GM18909 (cell line): ENCODE data around the gene FAN1.
A peak's percentile ranks its signal among the peaks of the same experiment; 100 is the strongest.
"Not testable (repeated sequence)": the region's sequence is repeated elsewhere in the genome, so short reads cannot be mapped to it uniquely, and the experiment has no call there.

ENCODE experiments used
- ATAC-seq: cut with Tn5 transposase; IDR thresholded peaks from one replicate; pipeline ENCODE4 v1.9.1; 2021; ENCODE audit warnings: mild to moderate bottlenecking; ENCODE audit not compliant: unreplicated experiment, poor library complexity

Gene FAN1

DNA sequence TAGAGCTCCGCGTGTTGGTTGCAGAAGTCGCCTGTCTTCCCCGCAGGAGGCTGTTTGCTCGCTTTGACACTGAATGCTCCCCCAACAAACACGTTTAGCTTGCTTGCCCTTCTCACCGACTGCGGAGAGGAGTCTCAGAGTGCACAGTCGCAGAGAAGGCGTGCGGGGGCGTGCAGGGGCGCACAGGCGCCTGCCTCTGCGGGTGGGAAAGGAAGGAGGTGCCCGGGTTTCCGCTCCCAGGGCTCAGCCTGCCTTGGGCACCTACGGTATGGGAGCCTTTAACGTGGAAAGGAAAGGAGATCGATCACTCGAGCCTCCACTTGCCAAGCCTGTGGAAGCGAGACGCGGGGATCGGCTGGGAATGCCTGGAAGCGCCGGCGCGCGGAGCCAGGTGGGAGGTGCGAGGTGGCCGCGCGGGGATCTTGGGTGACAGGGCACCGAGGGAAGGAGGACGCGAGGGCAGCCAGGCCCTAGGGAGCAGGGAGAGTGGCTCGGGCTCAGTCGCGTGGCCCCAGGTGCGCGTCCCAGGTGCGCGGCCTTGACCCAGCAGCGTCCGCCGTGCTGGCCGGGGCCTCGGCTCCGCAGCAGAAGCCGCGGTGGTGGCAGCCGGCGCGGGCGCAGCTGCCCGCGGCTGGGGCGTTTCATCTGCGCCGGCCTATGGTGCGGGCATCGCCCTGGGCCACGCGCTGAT lies at the start of gene FAN1:
TSS of gene FAN1 (plus strand) at position 419 of the 691 bp plus-strand sequence. CDS start 749 bp downstream, outside the sequence.
- peak; percentile 91 for ATAC-seq

DNA sequence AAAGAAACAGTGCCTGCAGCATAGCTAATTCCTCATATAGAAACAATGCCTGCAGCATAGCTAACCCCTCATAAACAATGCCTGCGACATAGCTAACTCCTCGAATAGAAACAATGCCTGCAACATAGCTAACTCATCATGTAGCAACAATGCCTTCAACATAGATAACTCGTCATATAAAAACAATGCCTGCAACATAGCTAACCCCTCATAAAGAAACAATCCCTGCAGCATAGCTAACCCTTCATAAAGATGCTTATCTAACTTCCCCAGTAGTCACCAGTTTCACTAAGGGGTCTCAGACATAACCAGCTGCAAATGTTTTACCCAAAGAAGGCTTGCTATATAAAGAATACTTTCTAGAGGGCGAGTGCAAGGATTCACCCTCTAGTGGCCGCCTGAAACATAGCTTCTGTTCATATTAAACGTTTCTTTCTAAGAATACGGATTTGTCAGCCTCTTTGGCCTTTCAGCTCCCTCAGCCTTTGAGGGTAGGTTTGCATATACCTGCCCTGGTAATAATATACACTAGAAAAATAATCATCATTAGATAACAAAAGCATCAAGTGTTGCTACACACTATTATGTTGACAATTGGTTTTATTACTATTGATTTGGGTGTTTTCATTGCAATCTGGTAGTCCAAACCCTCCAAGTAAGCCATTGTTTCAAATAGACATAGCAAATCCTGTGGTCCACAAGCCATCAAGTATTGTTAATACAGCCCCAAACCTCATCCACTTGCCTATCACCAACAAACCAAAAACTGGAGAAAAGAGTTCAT lies 44.4 kb upstream of the FAN1 start:
- ATAC-seq: no peak

DNA sequence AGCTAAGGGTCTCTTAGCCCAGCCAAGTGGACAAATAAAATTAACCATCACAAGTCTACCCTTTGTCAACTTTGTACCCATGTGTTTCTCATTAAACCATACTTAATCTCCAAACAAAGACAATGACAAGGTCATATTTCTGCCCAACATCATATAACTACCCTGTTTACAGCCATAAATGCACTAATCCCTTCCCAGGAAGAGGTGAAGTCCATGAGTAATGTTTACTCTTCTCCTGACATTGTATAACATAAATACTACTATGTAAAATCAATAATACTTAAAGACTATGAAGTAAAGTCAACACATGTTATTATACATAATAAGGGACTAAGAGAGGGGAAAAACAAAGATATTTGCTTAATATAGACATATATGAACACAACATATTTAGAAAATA lies 38.5 kb upstream of the FAN1 start:
- no peak for ATAC-seq

DNA sequence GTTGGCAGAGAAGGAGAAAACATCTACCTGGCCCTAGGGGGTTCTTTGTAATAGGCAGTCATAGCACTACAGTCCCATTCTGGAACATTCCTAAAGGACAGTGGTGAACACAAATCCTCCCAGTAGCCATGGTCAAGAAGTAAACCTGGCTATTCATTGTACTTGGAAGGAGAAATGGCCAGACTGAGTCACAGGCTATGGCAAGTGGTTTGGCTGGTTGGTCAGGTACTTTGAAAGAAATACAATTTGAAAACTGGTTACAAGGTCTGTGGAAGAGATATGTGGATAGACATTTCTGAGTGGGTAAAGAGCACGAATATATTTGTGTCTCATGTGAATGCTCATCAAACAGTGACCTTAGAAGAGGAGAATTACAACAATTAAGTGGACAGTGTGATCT lies 33.0 kb upstream of the FAN1 start:
- no peak for ATAC-seq

DNA sequence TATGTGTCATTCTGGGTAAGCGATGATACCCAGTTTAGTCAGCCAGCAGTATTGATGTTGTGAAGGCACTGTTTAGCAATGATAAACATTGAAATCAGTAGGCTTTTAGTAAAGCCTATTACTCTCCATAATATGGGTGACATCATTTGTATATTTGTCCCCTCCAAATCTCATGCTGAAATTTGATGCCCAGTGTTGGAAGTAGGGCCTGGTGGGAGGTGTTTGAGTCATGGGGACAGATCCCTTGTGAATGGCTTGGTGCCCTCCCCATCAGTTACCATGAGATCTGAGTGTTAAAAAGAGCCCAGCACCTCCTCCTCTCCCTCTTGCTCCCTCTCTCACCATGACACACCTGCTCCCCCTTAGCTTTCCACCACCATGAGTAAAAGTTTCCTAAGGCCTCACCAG lies 31.4 kb upstream of the FAN1 start:
- no peak for ATAC-seq

DNA sequence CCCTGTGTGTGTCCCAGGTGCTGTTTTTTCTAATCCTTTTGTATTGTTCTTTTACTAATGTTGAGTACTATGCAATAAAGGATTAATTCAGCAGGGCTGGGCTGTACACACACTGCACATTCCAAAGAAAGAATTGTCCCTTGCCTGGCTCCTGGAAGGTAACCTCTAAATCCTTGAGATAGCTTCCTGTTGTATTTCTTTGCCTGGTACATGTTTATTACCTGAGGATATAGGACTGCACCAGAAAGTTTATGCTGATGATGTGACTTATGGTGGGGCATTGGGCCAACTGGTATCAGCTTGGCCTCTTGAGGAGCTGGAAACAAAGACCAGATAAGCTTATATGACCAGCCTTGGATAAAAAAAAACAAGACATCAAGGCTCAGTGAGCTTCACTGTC lies 26.6 kb upstream of the FAN1 start:
- no peak for ATAC-seq

DNA sequence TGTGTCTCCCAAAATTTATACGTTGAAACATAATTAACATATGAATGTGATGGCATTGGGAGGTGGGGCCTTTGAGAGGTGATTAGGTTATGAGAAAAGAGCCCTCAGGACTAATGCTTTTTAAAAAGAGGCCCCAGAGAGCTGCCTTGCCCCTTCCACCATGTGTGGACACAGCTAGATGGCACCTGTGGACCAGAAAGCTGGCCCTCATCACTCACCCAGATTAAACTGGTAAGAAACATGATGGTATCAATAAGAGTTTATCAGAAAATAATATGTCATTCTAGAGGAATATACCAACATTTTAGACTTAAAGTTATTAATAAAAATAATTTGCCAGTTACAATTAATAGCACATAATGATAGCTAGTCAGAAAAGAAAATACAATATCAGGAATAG lies 25.2 kb upstream of the FAN1 start:
- no peak for ATAC-seq

DNA sequence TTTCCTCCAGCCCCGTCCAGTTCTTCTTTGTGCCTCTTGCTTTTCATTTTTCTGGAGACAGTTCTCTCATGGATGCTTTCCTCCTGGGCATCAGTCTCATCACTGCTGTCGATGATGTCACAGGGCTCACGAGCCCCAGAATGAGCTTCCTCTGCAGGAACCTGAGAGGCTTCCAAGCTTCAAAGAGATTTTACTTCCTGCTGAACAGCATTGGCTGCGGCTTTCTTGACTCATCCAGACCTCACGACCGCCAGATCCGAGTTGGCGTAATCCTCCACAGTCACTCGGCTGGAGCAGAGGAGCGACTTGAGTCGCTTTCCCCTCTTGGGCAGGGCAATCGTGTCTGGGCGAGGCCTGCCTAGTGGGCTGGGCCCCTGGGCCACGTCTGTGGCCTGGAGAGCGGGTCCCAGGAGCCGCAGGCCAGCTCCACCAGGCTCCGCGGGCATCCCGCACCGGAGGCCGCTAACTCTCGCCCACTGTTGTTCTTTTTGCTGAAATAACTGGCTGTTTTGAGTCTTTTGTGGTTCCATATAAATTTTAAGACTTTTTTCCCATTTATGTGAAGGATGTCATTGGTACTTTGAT lies 20.8 kb upstream of the FAN1 start:
- ATAC-seq: no peak

DNA sequence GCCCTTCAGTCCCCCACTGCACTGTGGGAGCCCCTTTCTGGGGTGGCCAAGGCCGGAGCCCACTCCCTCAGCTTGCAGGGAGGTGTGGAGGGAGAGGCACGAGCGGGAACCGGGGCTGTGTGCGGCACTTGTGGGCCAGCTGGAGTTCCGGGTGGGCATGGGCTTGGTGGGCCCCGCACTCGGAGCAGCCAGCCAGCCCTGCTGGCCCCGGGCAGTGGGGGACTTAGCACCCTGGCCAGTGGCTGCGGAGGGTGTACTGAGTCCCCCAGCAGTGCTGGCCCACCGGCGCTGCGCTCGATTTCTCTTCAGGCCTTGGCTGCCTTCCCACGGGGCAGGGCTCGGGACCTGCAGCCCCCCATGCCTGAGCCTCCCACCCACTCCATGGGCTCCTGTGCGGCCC lies 20.0 kb upstream of the FAN1 start:
- ATAC-seq: not testable (repeated sequence)

DNA sequence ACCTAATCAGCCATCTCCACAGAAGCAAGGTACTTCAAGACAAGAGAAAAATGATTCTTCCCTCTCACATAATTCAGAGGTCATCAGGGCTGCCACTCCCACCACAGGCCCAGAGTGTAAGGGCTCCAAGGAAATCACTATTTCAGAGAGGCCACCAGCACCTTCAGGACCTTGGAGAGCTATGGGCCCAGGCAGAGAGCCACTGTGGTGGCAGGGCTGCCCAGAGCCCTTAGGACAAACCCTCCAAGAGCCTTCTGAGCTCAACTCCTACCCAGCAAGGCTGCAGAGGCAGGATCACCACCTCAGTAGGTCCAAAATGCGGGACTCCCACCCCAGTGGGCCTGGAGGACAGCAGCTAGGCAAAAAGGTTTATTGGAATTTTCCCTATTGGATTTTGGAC lies 17.9 kb upstream of the FAN1 start:
- ATAC-seq: no peak

DNA sequence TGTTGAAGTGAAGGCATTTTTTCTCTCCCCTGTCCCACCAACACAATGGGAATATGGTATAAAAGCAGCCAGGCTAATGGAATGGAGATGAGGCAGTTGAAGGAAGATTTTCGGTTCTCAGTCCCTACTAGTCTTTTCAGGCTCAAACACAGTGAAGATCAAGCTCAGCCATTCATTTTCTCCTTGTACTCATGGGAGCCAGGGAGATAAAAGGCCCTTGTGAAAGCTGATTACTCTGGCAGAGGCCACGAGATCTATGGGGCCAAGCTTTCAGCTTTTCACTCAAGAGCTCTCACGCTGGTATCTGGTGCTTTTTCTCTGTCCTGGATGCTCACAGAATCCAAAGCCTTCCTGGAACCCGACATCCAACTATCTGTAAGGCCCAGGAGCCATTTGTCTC lies 14.5 kb upstream of the FAN1 start:
- no peak for ATAC-seq

DNA sequence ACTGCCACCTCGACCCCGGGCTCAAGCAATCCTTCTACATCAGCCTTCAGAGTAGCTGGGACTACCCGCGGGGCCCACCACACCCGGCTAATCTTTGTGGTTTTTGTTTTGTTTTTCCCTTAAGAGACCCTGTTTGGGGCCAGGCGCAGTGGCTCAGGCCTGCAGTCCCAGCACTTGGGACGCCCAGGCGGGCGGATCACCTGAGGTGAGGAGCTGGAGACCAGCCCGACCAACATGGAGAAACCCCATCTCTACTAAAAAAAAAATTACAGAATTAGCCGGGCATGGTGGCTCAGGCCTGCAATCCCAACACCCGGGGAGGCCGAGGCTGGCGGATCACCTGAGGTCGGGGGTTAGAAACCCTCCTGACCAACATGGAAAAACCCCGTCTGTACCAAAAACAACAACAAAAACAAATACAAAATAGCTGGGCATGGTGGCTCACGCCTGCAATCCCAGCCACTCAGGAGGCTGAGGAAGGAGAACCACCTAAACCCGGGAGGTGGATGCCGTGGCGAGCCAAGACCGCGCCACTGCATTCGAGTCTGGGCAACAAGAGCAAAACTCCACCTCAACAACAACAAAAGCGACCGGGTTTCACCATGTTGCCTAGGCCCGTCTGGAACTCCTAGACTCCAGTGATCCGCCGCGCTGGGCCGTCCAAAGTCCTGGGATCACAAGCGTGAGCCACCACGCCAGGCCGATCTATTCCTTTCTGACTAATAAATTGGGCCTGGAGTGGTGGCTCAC lies 8.1 kb upstream of the FAN1 start:
- no peak for ATAC-seq

DNA sequence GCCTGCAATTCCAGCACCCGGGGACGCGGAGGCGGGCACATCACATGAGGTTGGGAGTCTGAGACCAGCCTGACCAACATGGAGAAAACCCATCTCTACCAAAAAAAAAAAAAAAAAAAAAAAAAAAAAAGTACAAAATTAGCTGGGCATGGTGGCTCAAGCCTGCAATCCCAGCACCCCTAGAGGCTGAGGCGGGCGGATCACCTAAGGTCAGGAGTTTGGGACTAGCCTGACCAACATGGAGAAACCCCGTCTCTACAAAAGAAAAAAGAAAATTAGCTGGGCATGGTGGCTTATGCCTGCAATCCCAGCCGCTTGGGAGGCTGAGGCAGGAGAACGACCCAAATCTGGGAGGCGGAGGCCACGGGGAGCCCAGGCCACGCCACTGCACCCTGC lies 7.5 kb upstream of the FAN1 start:
- no peak for ATAC-seq

DNA sequence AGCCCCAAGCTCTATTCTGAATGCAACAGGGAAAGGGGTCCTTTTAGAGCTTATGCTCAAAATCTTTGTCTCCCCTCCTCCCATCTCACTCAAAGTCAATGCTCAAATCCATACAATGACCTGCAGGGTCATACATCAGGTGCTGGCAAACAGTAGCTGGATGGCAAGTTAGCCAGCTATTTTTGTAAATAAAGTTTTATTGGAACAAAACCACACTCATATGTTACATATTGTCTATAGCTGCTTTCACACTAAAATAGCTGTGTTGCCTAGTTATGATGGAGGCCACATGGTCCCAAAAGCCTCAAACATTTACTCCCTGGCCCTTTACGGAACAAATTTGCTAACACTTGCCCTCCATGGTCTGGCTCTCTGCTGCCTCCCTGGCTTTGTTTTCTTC lies 1.8 kb upstream of the FAN1 start:
- ATAC-seq: no peak

DNA sequence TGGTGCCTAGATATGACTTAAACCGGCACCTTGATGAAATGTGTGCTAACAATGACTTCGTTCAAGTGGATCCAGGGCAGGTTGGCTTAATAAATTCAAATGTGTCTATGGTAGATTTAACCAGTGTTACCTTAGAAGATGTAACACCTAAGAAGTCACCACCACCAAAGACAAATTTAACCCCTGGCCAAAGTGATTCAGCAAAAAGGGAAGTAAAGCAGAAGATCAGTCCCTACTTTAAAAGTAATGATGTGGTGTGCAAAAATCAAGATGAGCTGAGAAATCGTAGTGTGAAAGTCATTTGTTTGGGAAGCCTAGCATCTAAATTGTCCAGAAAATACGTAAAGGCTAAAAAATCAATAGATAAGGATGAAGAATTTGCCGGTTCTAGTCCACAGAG lies 1.1 kb downstream of the FAN1 start:
- ATAC-seq: no peak

DNA sequence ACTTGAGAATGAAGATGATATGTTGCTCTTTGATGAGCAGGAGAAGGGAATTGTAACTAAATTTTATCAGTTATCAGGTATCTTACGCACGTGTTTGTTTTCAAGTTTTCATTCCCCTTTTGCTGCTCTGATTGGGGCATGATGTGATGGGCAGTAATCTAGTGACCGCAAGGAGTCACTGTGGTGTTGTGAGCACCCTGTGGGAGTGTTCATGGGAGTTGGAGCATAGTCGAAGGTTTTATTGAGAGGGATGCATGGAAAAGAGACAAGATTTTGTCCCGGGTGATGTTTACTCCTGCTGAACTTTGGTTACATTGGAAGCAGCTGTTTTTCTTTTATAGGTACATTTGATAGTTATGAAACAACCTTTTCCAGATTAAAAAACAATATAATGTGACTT lies 2.1 kb downstream of the FAN1 start:
- ATAC-seq: no peak

DNA sequence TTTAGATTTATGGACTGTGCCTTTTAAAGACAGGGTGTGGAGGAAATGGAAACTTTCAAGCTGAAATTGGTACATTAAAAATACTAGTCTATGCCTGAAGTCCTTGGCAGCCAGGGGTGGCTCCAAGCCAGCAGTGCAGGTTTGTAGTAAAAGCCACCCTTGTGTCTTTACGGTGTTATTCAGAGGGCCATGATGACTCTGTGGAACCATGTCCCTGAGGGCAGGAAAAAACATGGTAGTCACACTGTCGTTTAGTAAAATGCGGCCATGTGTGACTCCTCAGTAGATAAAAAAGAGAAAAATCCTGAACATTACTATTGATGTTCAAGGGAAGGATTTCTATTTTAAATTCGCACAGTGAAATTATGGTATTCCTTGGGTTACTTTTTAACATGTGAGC lies 2.7 kb downstream of the FAN1 start:
- ATAC-seq: no peak

DNA sequence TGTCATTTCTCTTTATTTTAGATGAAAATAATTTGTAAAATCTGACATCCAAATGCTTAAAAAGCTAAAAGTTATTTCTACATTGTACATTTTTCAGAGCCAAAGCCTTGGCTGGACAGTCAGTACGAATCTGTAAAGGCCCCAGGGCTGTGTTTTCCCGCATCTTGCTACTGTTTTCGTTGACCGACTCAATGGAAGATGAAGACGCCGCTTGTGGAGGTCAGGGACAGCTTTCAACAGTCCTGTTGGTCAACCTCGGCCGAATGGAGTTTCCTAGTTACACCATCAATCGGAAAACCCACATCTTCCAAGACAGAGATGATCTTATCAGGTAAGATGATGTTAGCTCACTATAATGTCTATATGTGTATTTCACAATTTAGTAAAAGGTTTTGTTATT lies 10.0 kb downstream of the FAN1 start:
- no peak for ATAC-seq

DNA sequence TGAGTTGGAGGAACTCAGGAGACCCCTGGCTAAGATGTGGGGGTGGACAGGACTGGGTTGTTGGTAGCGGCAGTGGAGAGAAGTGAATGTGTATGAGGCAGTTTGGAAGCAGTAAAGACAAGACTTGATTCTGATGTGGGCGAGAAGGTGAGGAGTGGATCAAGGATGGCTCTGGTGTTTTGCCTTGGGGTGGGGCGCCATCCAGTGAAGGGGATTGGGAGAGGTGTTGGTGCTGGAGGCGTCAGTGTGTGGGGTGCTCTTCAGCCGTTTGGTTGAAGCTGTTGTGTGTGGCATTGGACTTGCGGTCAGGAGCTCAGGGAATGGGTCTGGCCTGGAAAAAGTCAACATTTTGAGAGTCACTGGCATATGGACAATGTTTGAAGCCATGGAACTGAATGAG lies 13.3 kb downstream of the FAN1 start:
- ATAC-seq: no peak

DNA sequence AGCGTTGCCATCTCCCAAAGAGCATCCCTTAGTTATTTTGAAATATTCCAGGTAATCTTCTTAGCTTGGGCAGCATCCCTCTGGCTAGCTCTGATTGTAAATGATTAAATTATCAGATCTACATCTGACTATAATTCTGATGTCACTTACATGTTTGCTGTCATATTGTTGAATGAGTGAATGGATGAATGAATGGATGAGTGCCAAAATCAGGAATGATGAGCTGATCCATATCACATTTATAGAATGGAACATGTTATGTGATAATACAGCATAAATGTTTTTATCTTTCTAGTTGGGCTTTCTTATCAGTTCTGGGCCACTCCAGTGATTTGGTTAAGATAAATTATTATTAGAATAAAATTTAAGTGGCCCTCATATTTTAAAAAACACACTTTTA lies 14.0 kb downstream of the FAN1 start:
- ATAC-seq: no peak

DNA sequence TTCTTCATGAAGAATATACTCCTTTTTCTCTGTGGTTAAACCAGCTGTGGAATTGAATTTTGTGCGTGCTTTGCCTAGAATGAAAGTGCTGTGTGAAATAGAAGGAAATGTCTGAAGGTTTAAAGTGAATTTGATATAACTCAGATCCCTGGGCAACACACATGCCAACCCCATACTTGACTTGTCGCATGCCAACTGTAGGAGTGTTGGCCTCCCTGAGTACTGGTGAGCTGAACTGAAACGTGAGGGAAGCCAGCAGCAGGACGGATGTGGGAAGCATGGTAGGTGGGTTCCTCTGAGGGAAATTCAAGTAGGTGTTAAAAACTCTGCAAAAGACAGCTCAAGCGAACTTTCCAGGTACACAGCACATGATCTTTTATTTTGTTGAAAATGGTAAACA lies 14.7 kb downstream of the FAN1 start:
- no peak for ATAC-seq
